AG10803 (cell line): ENCODE measurements around the gene CYB5D1.
"Not testable (repeated sequence)": the region's sequence is repeated elsewhere in the genome, so short reads cannot be mapped to it uniquely, and the experiment has no call there.

ENCODE experiments used
- DNase-seq: peaks from one replicate; pipeline ENCODE4 v3.0.0; 2010; ENCODE audit warnings: low read depth
- H3K4me3 ChIP-seq: 2 replicates; pipeline ENCODE4 v1.5.1; 2011; ENCODE audit warnings: mild to moderate bottlenecking, low read length, control low read depth
- CTCF ChIP-seq: conservative IDR thresholded peaks from 2 replicates; pipeline ENCODE4 v1.5.1; 2011; ENCODE audit warnings: mild to moderate bottlenecking, low read length, control low read depth, inconsistent platforms

The CYB5D1 gene

GRCh38 chr17:7862692-7863437 lies 5.1 kb downstream of the CYB5D1 start:
- peak; percentile 75 for TF ChIP-seq CTCF
- no peak overlapping the region for H3K4me3 ChIP-seq
- DNase-seq, result peak; percentile 48

- not testable (repeated sequence) for DNase-seq
Measured at GRCh38 chr17:7864384-7864783, 6.6 kb downstream of the CYB5D1 start.

GRCh38 chr17:7864995-7865650 lies 7.3 kb downstream of the CYB5D1 start:
- DNase-seq, result no peak
- no peak for TF ChIP-seq CTCF
- H3K4me3 ChIP-seq, result no peak overlapping the region

More at GRCh38 chr17:7864384-7864783, 6.6 kb downstream of the CYB5D1 start:
- H3K4me3 ChIP-seq, result not testable (repeated sequence)

GRCh38 chr17:7867881-7868329 lies 10.1 kb downstream of the CYB5D1 start:
- no peak for TF ChIP-seq CTCF
- H3K4me3 ChIP-seq, result no peak overlapping the region
- no peak for DNase-seq

GRCh38 chr17:7873051-7873450 lies 15.2 kb downstream of the CYB5D1 start:
- no peak for TF ChIP-seq CTCF
- no peak for DNase-seq
- no peak overlapping the region for H3K4me3 ChIP-seq

GRCh38 chr17:7875804-7876370 lies 18.1 kb downstream of the CYB5D1 start:
- no peak overlapping the region for H3K4me3 ChIP-seq
- TF ChIP-seq CTCF, result no peak
- no peak for DNase-seq

- no peak overlapping the region for H3K4me3 ChIP-seq
- DNase-seq, result no peak
- no peak for TF ChIP-seq CTCF
Measured at GRCh38 chr17:7878234-7878633, 20.4 kb downstream of the CYB5D1 start.
